Activated CD4-positive, CD25-positive, alpha-beta regulatory T cell treated with anti-CD3 and anti-CD28 coated beads, Interleukin-2, amount 50 U/mL, for 72 hours (primary cell): Measurements from ENCODE around the gene ACD.

Experiments
- DNase-seq: peaks from one replicate; pipeline ENCODE4 v3.0.0; 2021

The ACD gene

GRCh38 chr16:67675579-67675935 is 15.5 kb upstream of the ACD start:
- no peak for DNase-seq

GRCh38 chr16:67674851-67675578 is 15.0 kb upstream of the ACD start:
- no peak for DNase-seq

DNA sequence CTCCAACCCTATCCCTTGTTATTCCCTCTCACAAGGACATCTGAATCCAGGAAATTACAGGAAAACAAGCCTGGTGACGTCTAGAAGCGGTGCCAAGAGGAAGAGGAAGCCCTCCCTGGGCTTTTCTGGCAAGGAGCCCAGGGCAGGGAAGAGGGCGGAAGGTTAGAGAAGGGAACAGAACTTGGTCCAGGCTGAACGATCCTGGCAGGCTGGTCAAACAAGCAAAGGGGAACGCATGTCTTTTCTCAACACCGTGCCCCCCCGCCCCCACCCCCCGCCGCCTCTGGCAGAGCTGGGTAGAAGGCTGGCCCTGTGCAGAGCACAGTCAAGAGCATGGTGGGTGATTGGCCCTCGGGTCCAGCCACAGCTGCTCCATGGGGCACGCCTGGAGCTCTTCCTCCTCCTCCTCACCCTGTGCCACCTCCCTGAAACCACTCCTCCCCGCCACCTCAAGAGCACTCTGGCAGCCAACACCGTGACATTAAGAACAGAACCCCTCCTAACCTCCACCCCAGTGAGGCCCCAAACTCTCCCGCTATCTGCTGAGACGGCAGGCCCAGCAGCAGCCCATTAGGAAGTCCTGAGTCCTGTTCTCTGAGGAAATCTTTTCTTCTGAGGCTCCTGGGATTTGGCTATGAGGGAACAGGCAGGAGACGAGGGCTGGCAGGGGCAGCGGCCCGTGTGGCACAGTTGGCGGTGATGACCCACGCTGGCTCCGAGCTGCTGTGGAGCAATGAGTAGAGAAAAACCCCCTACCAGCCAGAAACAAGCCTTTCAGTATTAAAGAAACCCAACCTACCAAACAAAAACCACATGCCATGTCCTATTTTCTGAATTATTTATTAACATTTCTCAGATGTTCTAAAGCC is 13.9 kb upstream of the ACD start:
- no peak for DNase-seq

GRCh38 chr16:67672739-67673662 is 12.9 kb upstream of the ACD start:
- no peak for DNase-seq

GRCh38 chr16:67672306-67672705 is 12.2 kb upstream of the ACD start:
- DNase-seq, result no peak

- DNase-seq, result no peak
These were observed 9.5 kb upstream of the ACD start for GRCh38 chr16:67669499-67670101.

GRCh38 chr16:67668495-67669157 is 8.6 kb upstream of the ACD start:
- peak; percentile 38 for DNase-seq

- DNase-seq, result peak; percentile 64
These were observed 7.9 kb upstream of the ACD start for GRCh38 chr16:67667817-67668494.

GRCh38 chr16:67667453-67667816 is 7.4 kb upstream of the ACD start:
- no peak for DNase-seq

GRCh38 chr16:67666559-67667452 is 6.7 kb upstream of the ACD start, which contains the start of the genes C16orf86 and ENKD1:
Gene C16orf86, plus strand, starts transcription at chr16:67666814. Its CDS starts 157 bp downstream, at chr16:67666971.
Gene ENKD1, minus strand, starts transcription at chr16:67666750. Its CDS starts 308 bp downstream, at chr16:67666442.
- peak; percentile 79 for DNase-seq

DNA sequence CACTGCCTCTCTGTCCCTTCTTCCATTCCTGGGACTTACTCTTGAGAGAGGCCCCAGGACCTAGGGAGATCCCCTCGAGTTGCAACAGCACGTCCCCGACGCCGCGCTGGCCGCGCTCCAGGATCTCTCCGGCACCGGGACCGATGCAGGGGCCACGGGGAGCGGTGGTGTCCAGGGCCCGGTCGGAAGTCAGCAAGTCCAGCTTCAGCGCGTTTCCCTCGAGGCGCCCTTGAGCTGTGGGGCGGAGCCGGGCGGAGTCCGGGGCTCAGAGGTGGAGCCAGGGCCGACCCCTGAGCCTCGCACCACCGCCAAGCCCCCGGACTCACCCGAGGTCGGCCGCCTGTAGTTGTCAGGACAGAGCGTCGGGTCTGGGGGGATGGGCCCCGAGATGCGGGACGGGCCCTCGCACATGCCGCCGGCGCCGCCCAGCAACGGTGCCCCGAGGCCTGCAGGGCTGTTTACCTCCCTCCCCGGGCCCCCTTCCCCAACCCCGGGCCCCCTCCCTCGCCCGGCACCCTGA is 6.0 kb upstream of the ACD start:
- peak; percentile 43 for DNase-seq

GRCh38 chr16:67665598-67665997 is 5.5 kb upstream of the ACD start:
- DNase-seq, result no peak

DNA sequence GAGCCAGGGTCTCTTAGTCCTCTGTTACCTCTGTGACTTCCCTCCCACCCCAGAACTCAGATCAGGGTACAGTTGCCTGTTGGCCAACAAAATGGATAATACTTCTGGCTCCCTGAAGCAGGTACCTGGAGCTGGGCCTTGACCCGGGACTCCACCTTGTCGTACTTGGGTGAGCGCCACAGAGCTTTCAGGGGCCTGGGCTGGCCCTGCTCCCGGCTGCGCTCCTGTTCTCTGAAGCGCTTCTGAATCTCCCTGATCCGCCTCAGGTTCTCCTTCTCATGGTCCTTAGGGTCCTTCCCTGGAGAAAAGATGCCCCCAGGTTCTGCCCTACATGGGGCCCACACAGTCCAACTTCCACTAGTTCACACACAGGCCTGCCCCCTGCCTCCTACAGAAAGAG is 4.8 kb upstream of the ACD start:
- no peak for DNase-seq

GRCh38 chr16:67664258-67664657 is 4.2 kb upstream of the ACD start:
- DNase-seq, result no peak

DNA sequence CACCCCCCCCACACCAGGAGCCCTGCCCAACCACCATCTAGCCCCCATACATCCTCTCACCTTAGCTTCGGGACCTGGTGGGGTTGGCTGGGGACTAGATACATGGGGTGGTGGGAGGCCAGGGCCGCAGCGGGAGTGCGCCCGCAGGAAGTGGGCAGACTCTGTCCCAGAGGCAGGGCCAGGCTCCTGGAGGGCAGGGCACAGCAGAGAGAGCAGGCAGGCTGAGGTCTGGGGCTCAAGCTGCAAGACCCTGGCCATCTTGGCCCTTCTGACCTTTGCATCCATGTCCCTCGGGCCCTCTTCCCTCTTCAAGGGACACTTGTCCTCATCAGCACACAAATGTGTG is 3.8 kb upstream of the ACD start:
- no peak for DNase-seq

GRCh38 chr16:67663151-67663876 is 3.3 kb upstream of the ACD start:
- no peak for DNase-seq

DNA sequence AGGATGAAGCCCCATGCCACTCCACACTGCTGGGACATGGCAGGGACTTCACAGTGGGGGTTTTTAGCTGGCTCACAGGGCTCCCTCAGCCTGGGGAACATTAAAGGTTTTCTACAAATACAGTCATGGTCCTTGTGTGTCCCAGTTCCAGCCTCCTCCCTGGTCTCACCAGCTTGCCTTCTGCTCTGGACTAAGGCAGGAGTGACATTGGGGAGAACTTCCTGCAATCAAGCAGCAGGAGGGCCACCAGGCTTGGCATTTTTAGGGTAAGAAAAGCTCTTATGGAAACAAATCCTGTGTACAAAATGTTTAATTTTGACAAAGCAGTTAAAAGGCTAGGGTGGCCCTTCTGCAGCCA is 2.6 kb upstream of the ACD start:
- no peak for DNase-seq

GRCh38 chr16:67661886-67662652 is 2.0 kb upstream of the ACD start:
- no peak for DNase-seq
